ENCODE results near the gene IYD.

IYD gene

DNA sequence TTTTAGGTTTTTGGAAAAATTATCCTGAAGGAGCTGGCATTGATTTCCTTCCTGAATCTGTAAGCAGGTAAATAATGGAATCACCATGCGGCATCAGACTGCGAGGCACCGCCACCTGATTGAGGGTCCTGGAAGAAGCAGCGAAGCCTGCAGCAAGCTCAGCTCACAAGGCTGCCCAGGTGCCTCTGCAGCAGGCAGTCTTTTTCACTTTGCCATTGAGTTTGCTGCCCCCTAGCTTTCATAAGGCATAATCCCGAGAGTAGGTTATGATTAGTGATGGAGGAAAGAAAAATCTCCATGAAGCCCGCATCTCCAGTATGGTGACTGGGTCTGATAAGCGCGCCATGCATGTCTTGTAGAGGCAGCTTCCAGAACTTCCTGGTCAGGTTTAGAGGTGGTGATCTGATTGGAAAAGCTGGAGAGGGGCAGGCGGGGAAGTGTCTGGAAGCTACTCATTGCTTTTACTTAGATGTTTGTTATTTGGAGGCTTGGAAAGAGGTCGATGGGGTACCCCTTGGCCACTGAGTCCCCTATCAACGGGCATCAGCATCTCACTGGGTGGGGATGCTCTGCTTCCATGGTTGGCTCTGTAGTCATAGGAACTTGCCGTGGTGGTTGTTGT, 26.7 kb downstream of the IYD start:
- DNase-seq: peak; percentile 32 to 48

DNA sequence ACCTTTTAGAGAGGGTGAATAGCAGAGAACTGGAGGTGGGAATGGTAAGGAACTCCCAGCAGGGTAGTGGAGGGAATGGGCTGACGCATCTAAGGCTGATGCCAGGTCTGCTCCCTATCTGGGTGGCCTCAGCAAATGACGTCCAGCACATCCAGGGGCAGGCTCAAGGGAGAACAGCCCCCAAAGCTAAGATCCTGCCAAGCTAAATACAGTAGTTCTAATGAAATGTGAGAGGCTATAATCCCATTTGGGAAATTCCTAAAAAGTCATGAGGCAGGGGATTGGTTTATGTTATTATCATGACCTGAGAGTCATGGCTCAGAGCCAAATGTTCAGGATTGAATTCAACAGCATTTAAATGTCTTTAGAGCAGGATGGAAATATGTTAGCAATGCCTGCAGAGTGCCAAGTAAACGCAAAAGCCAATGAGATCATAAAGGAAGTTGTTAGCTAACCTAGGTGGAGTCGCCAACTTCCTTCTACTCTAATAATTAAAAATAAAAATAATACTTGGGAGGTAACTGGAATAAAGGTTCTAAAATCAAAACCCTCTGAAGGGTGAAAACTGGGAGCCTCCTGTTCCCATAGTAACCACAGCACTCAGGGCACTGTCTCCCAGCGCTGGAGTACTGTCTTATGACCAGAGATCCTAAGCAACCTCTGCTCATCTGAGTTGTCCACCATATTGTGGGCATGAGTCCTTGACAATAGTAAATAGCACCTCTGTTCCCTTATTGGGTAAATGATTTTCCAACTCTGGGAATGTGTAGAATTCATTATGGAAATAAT, 34.8 kb downstream of the IYD start:
- no peak for DNase-seq

DNA sequence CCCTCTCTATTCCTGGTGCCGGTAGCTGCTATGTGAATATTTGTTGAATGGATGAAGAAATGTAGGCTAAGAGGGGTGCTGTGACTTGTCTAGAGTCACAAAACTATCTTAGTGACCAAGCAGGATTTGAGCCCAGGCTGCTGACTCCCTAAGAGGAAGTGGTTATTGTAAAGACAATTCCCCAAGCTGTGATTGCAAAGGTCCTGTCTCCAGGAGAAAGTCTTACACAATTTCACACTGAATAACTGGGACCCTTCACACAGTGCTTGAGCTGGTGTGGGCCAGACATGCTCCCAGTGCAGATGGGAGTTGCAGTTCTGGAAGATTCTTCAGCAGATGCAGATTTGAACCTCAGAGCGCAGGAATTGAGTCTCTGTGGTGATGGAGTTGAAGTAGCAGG, 38.1 kb downstream of the IYD start:
- no peak for DNase-seq

DNA sequence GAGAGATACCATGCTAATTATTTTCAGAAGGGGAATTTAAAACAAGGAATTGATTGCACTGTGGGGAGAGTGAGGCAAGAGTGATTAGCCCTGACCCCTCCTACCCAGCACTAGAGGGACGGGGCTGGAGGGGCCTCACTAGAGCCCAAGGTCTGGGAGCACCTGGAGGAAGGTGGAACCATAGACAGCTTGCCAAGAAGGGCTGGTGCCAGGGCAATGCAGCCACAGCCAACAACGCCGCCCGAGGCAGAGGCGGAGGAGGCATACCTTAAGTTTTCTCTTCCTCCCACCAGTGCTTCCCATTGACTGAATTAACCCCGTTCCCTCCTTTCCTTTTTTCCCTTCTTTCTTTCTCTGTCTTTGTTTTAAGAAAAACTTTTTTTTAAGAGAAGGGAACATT, 40.0 kb downstream of the IYD start:
- no peak for DNase-seq

DNA sequence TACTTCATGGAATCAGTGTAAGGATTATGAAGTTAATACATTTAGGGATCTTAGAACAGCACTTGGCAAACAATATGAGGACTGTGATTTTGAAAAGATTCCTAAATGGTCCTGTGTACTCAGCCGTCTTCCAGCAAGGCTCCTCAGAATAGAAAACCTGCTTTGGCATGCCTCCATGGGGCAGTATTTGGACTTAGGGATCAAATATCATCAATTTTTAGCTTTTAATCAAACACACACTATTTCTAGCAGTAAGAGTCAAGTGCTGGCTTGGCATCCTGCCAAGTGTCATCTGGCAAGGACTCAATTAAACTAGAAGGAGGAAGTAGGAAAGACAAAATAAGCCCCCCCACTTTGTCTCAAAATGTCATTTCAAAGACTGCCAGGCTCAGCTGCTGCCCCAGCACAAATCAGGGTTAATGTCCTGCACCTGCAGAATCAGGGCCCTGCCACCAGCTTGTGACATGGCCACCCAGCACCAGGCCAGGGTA, 40.8 kb downstream of the IYD start:
- no peak for DNase-seq

DNA sequence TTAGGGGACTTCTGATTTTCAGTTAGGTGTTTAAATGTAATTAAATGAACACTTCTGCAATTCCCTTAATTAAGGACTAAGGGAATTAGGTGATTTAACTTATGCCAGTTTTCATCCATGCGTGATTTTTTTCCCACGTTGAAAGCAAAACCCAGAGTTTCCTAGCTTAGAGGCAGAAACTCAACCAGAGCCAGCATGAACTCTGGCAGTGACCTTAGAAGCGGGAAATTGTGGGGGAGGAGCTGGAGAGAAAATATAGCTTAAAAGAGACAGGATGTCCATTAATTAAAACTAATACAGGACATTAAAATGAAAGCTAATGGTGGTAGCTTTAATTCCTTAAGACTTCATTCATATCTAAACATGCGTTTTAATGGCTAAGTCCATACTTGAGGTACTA, 41.6 kb downstream of the IYD start:
- no peak for DNase-seq

DNA sequence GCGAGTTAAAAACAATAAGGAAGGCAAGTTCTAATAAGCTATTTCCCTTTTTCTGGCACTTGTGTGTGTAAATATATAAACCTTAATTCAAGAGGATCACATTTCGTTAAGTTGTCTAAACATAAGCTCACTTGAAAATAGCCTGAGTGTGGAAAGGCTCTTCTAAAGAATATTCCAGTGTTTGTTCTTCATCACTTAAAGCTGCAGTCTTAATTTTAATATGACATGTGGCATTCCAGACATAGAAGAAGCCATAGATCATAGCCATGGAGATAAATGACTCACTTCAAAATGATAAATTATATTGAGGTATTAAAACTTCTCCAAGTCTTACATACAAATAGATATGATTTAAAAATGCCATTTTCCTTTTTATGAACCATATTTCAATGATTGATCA, 42.1 kb downstream of the IYD start:
- DNase-seq: no peak

DNA sequence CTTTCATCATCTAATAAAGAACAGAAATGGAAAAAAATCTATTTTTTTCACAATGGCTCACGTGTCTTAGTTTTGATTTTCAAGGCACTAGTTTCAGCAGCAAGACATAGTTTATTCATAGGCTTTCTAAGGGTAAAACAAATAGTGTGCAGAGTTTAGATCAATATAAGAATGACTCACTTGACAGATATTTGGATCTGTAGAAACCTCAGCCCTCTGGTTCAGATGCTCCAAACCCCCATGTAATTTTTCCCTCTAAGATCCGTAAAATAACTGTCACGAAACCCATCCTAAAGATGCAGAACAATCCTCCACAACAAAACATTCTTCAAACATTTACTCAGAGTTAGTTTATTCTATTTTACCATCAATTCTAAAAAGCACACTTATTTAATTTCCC, 43.4 kb downstream of the IYD start:
- no peak for DNase-seq

DNA sequence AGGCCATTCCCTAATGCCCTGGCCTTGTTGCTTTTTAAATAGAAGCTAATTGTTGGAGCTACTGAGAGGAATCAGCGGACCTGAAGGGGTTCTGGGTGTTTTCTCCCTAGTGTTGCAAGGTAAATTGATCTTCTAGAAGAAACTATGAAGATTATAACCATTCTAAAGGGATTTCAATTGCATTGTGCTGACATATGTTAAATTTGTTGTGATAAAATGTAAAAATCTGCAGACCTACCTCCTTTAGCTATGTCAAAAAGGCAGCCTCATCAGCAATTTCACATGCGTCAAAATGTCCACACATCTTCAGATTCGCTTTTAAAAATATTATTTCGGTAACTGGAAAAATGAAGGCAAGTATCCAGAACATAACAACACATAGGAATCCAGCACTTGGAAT, 44.4 kb downstream of the IYD start:
- DNase-seq: no peak

DNA sequence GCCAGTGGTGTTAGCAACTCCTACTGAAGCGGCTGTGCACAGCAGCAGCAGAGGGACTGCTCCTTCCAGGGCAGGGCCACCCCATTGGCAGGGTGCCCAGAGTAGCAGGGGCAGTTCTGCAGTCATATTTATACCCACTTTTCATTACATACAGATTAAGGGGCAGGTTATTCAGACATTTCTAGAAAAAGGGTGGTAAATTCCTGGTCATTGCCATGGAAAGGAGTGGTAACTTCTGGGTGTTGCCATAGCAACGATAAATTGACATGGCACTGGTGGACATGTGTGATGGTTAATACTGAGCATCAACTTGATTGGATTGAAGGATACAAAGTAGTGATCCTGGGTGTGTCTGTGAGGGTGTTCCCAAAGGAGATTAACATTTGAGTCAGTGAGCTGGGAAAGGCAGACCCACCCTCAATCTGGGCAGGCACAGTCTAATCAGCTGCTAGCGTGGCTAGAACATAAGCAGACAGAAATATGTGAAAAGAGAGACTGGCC, 45.0 kb downstream of the IYD start:
- no peak for DNase-seq

DNA sequence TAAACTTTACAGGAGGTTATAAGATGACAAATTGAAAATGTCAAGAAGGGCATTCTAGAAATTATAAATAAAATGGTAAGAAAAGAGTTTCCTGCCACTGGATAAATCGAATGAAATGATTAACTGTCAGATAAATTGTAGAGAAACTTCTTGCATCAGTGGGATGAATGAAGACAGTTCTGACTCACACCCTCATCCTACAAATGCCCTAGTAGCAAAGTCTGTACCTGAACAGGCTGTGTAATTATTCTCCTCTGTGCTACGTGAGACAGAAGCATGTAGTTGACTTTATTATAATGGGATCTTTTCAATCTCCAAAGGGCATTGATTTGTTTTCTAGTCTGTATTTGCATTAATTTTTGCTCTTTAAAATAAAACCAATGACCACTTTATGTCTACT, 47.3 kb downstream of the IYD start:
- no peak for DNase-seq

DNA sequence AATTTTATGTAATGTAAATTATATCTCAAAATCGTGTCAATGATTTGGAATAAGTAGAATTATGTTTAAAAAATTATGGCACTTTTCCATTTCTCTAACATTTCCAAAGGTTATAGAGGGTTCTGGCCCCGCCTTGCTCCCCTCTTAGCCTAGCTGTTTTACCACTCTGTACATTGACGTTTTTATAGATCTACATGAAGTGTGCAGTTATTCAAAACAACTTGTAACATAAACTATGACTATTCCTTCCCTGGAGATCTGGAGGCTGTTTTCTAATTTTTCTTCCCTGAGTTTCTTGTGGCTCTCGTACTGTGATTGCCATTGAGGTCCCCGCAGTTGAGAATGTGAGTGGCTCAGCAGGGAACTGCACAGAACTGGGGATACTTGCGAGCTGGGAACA, 48.4 kb downstream of the IYD start:
- DNase-seq: no peak

DNA sequence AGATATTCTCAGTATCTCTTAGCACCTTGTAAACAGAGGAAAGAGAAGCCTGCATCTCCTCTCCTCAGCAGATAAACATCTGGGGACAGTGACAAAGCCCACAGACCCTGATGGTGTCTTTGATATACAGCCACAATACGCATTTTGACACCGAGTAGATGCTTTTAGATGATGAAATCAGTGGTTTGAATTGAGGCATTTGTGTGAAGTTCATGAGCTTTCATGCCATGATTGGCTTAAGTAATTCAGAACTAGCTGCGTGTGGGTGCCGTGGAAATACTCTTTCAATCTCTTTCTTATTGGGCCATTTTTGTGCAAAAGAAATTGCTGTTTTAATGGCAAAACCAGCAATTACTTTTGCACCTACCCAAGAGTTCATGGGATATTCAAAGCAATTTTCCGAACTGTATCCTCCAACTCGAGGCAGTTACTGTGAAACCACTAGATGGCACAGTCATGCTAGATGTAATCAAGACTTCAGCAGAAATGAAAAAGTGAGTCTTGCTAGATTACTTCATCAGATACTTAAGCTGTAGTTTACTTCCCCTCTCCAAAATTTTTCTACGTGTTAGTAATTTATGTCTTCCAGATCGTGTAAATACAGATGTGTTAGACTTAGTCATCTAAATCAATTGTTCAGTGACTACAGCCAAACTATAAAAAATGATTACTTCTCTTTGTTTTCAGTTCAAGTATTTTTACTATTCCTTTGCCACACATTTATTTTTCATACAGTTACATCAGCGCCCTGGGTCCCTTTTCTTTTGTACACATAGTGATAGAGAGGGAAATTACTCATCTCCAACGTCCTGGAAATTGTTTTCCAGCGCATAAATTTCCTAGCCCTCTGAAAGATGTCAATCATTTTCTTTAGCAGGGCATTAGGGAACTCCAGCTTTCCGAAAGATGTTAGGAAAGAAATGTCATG, 49.4 kb downstream of the IYD start:
- peak in 1 of 2 experiments; percentile 27 for DNase-seq

DNA sequence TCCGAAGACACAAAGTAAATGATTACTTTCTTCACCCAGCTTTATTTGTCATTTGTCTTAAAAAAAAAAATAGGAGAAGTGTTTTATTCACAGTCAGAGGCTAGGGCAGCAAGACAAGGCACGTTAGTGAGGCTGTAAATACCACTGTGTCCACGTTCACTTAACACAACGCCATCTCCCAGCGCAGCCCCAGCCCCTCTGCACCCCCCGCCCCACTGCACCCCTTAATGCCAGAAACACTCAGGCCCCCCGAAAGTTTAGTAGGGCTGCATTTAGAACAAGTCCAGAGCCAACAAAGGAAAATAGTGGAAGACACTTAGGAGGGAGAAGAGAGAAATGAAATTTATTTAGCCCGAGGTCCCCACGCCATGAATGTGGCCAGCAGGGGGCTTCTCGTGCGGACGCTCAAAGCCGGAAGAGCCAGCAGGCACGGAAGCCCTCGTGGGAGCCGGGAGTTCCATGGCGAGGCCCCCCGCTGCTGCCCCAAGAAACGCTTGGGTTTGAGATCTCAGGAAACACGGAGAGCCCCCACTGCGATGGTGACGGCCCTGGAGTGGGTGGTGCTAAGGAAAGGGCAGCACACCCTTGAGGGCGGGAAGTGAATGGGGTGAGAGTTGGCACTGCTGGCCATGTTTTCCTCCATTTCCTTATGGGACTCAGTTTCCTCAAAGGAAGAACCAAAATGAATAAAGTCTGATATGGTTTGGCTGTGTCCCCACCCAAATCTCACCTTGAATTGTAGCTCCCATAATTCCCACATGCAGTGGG, 50.2 kb downstream of the IYD start:
- peak; percentile 71 to 72 for DNase-seq

DNA sequence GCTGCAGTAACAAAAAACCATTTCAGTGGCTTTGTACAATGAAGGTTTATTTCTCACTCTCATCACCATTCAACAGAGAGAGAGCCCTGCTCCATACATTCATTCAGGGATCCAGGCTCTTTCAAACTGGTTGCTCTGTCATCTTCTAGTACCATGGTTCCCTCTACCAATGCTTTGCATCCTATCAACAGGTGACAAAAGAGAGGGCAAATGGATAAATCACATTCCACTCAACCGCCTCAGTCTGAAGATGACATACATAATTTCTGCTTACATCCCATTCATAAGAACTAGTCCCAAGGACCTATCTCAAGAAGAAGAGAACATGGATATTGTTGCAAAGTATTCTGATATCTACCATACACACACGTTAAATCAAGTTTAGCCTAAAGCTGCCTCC, 51.6 kb downstream of the IYD start:
- DNase-seq: no peak

DNA sequence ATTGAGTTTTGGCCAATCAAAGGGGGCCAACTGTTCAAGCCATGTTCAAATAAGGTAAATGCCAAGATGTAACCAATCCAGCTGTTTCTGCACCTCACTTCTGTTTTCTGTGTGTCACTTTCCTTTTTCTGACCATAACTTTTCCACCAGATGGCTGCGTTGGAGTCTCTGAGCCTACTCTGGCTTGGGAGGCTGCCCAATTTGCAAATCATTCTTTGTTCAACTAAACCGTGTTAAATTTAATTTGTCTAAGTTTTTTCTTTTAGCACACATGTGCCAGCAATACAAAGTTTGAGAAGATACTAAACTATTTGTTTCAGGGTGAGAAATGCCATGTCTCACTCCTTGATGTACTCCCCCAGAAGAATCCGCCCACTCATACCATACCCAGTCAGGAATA, 52.1 kb downstream of the IYD start:
- no peak for DNase-seq

DNA sequence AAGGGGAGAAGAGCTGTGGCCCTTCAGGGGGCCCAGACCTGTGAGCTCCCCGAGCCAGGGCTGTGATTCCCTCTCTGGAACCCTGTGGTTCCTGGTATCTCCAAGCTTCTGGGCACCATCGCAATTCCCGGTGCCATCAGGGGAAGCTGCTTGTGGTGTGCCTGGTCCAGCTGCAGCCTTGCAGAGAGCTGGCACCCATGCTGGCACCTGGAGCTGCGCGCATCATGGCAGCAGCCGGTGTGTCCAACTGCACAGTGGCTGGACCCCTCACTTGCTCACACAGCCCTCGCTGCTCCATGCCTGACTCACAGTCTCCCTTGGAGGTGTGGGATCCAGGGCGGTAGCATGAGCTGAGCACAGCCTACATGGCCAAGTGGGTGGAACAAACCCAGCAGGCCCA, 56.7 kb downstream of the IYD start:
- DNase-seq: no peak

DNA sequence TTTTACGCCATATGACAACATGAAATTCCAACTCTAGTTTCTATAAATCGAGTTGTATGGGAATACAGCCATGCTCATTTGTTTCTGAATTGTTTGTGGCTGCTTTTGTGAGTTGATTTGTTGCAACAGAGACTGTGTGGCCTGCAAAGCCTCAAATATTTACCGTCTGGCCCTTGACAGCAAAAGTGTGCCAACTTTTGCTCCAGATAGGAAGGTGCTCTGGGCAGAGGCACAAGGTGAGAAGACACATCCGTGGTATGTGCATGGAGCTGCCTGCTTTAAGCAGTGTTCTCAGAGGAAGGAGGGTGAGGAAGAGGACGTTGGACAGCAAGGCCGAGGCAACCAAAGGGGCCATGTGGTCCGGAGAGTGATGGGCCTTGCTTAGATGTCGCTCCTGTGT, 57.4 kb downstream of the IYD start:
- no peak for DNase-seq

DNA sequence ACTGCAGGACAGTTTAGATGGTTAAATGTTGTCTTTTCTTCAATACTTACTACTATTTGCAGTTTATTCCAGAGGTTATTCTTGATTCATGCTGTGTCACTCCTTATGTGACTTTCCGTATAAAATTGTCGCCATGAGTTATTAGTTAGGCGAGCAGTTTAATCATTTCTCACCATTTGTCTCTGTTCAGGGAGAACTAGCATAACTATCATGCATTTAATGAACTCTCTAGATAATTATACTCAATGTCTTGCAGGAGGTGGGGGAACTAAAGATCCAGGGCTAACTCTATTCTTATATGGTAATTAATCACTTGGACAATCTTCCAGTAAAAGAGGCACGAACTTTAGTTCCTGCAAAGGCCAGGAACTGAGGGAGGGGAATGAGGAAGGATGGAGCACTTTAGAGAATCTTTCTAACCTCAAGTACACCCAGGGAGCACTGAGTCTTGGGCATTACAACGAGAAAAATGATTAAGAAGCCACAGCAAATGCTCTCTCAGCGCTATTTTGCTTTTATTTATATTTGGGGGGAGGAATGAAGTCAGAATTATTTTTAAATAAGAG, 58.3 kb downstream of the IYD start:
- DNase-seq: no peak

DNA sequence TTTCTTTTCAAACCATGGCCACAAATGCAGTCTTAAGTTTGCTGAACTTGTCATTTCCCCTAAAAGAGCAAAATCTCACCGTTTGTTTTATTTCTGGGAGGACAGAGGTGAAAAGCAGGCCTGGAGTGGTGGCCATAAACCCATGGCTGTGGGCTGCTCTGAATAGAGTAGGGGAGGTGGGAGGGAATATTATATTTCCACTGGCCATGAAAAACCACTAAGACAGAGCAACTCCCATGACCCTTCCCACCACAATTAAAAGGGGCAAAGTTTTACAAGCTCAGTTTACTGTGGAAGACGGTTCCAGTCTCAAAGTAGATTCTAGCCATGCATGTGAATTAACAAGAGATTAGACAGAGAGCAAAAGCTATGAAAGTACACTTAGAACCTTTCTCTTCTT, 59.0 kb downstream of the IYD start:
- DNase-seq: no peak

DNA sequence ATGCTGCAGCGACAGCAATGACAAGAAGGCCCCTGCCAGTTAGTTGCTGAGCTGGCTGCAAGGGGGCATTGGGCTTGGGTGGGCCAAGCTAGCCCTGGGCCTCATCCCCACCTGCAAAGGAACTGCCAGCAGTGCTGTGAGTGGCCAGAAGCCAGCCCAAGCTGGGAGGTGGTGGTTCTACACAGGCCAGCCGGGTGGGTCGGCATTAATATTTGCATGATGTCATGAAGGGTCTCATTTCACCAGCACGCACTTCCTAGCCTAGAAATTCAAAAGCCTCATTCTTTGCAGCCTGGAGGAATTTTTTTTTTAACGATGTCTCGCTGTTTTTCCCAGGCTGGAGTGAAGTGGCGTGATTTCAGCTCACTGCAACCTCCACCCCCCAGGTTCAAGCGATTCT, 62.0 kb downstream of the IYD start:
- no peak for DNase-seq

DNA sequence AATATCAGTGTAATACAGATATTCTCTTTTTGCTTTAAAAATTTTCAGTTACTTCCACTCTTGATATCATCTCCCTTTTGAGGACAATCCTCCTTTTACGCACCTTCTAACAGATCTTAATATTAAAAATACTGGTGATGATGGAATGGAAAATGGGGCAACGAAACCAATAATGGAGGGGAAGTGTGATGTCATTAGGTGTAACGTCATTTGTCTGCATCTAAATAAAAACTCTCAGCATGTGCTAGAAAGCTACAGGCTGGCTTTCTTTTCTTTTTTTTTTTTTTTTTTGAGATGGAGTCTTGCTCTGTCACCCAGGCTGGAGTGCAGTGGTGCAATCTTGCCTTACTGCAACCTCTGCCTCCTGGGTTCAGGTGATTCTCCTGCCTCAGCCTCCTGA, 66.5 kb downstream of the IYD start:
- no peak for DNase-seq

Measured in activated T-cell treated with anti-CD3 and anti-CD28 coated beads, Interleukin-2, amount 50 U/mL, for 48 hours (primary cell).